K562 (cell line): ENCODE results near the gene TMEM267. TPM values are rescaled to one million over a fixed set of nuclear protein-coding genes. Genes with fewer than 3 reads are reported as not detected.
A peak's percentile ranks its signal among the peaks of the same experiment; 100 is the strongest.

Source experiments
- JUNB ChIP-seq: fragments of 450-650 bp; formaldehyde crosslinking; conservative IDR thresholded peaks from 2 replicates; pipeline ENCODE4 v1.4.0; 2020; ENCODE audit warnings: mild to moderate bottlenecking
- KDM1A ChIP-seq, 2 experiments: fragments of 450-650 bp; IDR thresholded peaks; 2 replicates each; pipeline ENCODE4 v1.6.1; 2016; ENCODE audit warnings: mild to moderate bottlenecking in 2 of 2
- ZEB2 ChIP-seq: fragments of 450-650 bp; IDR thresholded peaks from 2 replicates; pipeline ENCODE4 v1.6.1; 2016
- ZFP30 ChIP-seq: fragments of 250-450 bp; sonication (Bioruptor Pico); IDR thresholded peaks from 2 replicates; pipeline ENCODE4 v1.8.0; 2022; ENCODE audit warnings: moderate library complexity, mild to moderate bottlenecking, inconsistent platforms, borderline replicate concordance
- ZNF584 ChIP-seq: fragments of 200-800 bp; sonication (Bioruptor generic); IDR thresholded peaks from 2 replicates; pipeline ENCODE4 v1.6.1; 2016; ENCODE audit warnings: low read depth, mild to moderate bottlenecking, missing genetic modification characterization, missing compliant biosample characterization
- polyA plus RNA-seq, 8 experiments: library from polyadenylated mRNA; depleted of rRNA in 4 of 8; stranded (reverse) in 5 of 8; unstranded in 3 of 8; fragments of >200 nt; fragmentation: Nextera tagmentation in 2 of 8; fragmentation: Illumina TruSeq in 1 of 8; extraction: Ambion mirVana in 2 of 8; extraction: Trizol in 1 of 8; gene quantifications; 2 replicates each; pipeline versions ENCODE4 v1.2.1 to v1.2.3, GENCODE V29; 2011 to 2014; ENCODE audit warnings: inconsistent platforms in 1 of 8, missing spikeins in 1 of 8
- total RNA-seq, 7 experiments: library from RNA; depleted of rRNA in 6 of 7; stranded (reverse); fragments of >200 nt in 6 of 7; fragmentation: Illumina TruSeq in 2 of 7; extraction: Trizol in 2 of 7; gene quantifications; 2 replicates each; pipeline versions ENCODE4 v1.2.1 to v1.2.3, GENCODE V29; 2011 to 2021; ENCODE audit warnings: low replicate concordance in 1 of 7
- TF ChIP-seq, protein P1 (sequence below): fragments of 200-600 bp; sonication (generic); IDR thresholded peaks from one replicate; pipeline ENCODE4 v1.6.1; 2012; ENCODE audit warnings: mild to moderate bottlenecking, low read depth, low read length, inconsistent platforms
- TF ChIP-seq, protein P2 (sequence below), 2 experiments: fragments of 450-650 bp; IDR thresholded peaks; 2 replicates each; pipeline ENCODE4 v1.6.1; 2016
- TF ChIP-seq, protein P3 (sequence below): sonication (generic); IDR thresholded peaks from 2 replicates; pipeline ENCODE4 v1.6.1; 2016

TMEM267 gene
- total and polyA plus RNA-seq, 9 of the 15 experiments (the other 6 are each of a cell fraction or from before 2014, with no cell fraction given) = 8.1 to 61.1 (median 17.8) TPM

DNA sequence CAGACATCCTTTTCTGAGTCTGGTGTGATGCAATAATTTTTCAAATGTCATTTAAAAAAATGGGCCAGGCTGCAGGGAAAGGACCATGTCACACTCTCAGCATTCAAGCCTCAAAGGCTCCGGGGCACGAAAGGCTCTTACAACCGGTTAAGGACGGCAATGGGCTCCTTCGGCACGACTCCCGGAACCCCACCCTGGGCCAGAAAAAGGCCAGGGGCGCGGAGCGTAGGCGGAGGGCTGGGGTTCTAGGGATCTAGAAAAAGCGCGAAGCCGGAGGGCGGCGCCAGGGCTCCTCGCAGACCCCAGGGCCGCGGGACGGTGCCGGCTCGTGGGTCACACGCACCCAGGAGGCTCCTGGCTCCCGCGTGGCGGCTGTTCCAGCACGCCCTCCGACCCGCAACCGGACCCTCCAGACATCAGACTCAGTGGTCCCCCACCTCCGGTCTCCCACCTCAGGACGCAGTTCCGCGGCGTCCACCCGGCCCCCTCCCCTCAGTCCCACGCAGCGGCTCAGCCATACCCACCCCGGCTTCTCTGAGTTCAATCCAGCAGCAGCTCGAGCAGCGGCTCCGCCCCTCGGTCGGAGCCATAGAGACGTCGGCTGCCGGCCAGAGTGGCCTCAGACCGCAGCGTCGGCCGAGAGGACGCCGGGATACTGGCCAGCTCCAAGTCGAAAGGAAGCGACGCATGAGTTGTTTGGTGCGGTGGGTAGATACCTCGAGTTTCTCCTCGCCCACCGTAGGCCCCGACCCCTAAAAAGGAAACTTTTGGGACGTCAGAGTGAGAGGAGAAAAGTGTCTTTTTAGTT is at the start of gene TMEM267 (continued):
- TF ChIP-seq, protein P1, sequence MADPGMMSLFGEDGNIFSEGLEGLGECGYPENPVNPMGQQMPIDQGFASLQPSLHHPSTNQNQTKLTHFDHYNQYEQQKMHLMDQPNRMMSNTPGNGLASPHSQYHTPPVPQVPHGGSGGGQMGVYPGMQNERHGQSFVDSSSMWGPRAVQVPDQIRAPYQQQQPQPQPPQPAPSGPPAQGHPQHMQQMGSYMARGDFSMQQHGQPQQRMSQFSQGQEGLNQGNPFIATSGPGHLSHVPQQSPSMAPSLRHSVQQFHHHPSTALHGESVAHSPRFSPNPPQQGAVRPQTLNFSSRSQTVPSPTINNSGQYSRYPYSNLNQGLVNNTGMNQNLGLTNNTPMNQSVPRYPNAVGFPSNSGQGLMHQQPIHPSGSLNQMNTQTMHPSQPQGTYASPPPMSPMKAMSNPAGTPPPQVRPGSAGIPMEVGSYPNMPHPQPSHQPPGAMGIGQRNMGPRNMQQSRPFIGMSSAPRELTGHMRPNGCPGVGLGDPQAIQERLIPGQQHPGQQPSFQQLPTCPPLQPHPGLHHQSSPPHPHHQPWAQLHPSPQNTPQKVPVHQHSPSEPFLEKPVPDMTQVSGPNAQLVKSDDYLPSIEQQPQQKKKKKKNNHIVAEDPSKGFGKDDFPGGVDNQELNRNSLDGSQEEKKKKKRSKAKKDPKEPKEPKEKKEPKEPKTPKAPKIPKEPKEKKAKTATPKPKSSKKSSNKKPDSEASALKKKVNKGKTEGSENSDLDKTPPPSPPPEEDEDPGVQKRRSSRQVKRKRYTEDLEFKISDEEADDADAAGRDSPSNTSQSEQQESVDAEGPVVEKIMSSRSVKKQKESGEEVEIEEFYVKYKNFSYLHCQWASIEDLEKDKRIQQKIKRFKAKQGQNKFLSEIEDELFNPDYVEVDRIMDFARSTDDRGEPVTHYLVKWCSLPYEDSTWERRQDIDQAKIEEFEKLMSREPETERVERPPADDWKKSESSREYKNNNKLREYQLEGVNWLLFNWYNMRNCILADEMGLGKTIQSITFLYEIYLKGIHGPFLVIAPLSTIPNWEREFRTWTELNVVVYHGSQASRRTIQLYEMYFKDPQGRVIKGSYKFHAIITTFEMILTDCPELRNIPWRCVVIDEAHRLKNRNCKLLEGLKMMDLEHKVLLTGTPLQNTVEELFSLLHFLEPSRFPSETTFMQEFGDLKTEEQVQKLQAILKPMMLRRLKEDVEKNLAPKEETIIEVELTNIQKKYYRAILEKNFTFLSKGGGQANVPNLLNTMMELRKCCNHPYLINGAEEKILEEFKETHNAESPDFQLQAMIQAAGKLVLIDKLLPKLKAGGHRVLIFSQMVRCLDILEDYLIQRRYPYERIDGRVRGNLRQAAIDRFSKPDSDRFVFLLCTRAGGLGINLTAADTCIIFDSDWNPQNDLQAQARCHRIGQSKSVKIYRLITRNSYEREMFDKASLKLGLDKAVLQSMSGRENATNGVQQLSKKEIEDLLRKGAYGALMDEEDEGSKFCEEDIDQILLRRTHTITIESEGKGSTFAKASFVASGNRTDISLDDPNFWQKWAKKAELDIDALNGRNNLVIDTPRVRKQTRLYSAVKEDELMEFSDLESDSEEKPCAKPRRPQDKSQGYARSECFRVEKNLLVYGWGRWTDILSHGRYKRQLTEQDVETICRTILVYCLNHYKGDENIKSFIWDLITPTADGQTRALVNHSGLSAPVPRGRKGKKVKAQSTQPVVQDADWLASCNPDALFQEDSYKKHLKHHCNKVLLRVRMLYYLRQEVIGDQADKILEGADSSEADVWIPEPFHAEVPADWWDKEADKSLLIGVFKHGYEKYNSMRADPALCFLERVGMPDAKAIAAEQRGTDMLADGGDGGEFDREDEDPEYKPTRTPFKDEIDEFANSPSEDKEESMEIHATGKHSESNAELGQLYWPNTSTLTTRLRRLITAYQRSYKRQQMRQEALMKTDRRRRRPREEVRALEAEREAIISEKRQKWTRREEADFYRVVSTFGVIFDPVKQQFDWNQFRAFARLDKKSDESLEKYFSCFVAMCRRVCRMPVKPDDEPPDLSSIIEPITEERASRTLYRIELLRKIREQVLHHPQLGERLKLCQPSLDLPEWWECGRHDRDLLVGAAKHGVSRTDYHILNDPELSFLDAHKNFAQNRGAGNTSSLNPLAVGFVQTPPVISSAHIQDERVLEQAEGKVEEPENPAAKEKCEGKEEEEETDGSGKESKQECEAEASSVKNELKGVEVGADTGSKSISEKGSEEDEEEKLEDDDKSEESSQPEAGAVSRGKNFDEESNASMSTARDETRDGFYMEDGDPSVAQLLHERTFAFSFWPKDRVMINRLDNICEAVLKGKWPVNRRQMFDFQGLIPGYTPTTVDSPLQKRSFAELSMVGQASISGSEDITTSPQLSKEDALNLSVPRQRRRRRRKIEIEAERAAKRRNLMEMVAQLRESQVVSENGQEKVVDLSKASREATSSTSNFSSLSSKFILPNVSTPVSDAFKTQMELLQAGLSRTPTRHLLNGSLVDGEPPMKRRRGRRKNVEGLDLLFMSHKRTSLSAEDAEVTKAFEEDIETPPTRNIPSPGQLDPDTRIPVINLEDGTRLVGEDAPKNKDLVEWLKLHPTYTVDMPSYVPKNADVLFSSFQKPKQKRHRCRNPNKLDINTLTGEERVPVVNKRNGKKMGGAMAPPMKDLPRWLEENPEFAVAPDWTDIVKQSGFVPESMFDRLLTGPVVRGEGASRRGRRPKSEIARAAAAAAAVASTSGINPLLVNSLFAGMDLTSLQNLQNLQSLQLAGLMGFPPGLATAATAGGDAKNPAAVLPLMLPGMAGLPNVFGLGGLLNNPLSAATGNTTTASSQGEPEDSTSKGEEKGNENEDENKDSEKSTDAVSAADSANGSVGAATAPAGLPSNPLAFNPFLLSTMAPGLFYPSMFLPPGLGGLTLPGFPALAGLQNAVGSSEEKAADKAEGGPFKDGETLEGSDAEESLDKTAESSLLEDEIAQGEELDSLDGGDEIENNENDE = peak; percentile 37
- TF ChIP-seq ZNF584 (CRISPR knock-in tag) (no peak), ZEB2 (peak; percentile 25; the same call in 1 of the 2 replicates), KDM1A (IDR thresholded peaks at IDR 0.05) (no peak), ZFP30 (no peak), JUNB (CRISPR knock-in tag) (no peak)
- TF ChIP-seq, protein P2, sequence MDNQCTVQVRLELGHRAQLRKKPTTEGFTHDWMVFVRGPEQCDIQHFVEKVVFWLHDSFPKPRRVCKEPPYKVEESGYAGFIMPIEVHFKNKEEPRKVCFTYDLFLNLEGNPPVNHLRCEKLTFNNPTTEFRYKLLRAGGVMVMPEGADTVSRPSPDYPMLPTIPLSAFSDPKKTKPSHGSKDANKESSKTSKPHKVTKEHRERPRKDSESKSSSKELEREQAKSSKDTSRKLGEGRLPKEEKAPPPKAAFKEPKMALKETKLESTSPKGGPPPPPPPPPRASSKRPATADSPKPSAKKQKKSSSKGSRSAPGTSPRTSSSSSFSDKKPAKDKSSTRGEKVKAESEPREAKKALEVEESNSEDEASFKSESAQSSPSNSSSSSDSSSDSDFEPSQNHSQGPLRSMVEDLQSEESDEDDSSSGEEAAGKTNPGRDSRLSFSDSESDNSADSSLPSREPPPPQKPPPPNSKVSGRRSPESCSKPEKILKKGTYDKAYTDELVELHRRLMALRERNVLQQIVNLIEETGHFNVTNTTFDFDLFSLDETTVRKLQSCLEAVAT (IDR thresholded peaks at IDR 0.05) = peak; percentile 29 to 81; a peak in 1 of 4 replicates
- TF ChIP-seq, protein P3, sequence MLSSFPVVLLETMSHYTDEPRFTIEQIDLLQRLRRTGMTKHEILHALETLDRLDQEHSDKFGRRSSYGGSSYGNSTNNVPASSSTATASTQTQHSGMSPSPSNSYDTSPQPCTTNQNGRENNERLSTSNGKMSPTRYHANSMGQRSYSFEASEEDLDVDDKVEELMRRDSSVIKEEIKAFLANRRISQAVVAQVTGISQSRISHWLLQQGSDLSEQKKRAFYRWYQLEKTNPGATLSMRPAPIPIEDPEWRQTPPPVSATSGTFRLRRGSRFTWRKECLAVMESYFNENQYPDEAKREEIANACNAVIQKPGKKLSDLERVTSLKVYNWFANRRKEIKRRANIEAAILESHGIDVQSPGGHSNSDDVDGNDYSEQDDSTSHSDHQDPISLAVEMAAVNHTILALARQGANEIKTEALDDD = no peak
